K562 (cell line): ENCODE measurements around the gene AIF1. TPM values are rescaled to one million over a fixed set of nuclear protein-coding genes. Genes with fewer than 3 reads are reported as not detected.

Source experiments
- C11orf30 ChIP-seq: fragments of 450-650 bp; IDR thresholded peaks from 2 replicates; pipeline ENCODE4 v1.6.1; 2016; ENCODE audit warnings: low read depth, mild to moderate bottlenecking
- CBX8 ChIP-seq: fragments of 200-600 bp; sonication (generic); IDR thresholded peaks from 2 replicates; pipeline ENCODE4 v1.6.1; 2012; ENCODE audit warnings: borderline replicate concordance, mixed run types, low read depth, mild to moderate bottlenecking, moderate library complexity, mixed read lengths, low read length, control low read depth, inconsistent platforms; ENCODE audit not compliant: poor library complexity, severe bottlenecking; ENCODE audit errors: extremely low read depth
- ELF4 ChIP-seq: fragments of 450-650 bp; formaldehyde crosslinking; IDR thresholded peaks from 2 replicates; pipeline ENCODE4 v1.4.0; 2022; ENCODE audit warnings: missing genetic modification characterization
- ILF3 ChIP-seq: fragments of 450-650 bp; IDR thresholded peaks from 2 replicates; pipeline ENCODE4 v1.6.1; 2018; ENCODE audit warnings: antibody characterized with exemption, mild to moderate bottlenecking, moderate library complexity, borderline replicate concordance
- NCOA6 ChIP-seq: fragments of 450-650 bp; IDR thresholded peaks from 2 replicates; pipeline ENCODE4 v1.6.1; 2017; ENCODE audit warnings: mild to moderate bottlenecking
- PML ChIP-seq: IDR thresholded peaks from 2 replicates; pipeline ENCODE4 v1.6.1; 2012; ENCODE audit warnings: low read length, inconsistent platforms
- SMAD3 ChIP-seq: fragments of 450-650 bp; formaldehyde crosslinking; conservative IDR thresholded peaks from 2 replicates; pipeline ENCODE4 v1.4.0; 2020; ENCODE audit warnings: mild to moderate bottlenecking
- ZC3H8 ChIP-seq: fragments of 450-650 bp; IDR thresholded peaks from 2 replicates; pipeline ENCODE4 v1.6.1; 2017
- ZFP1 ChIP-seq: fragments of 450-650 bp; formaldehyde crosslinking; IDR thresholded peaks from 2 replicates; pipeline ENCODE4 v1.4.0; 2020; ENCODE audit warnings: mild to moderate bottlenecking, mixed read lengths
- ZNF140 ChIP-seq: fragments of 250-450 bp; sonication (Bioruptor Pico); IDR thresholded peaks from 2 replicates; pipeline ENCODE4 v1.8.0; 2021; ENCODE audit warnings: moderate library complexity, mild to moderate bottlenecking, inconsistent platforms
- ZNF217 ChIP-seq: sonication (generic); formaldehyde crosslinking; IDR thresholded peaks from 2 replicates; pipeline ENCODE4 v1.8.0; 2022; ENCODE audit warnings: mild to moderate bottlenecking, missing genetic modification reagents
- ZNF444 ChIP-seq: fragments of 250-450 bp; sonication (Bioruptor Pico); IDR thresholded peaks from 2 replicates; pipeline ENCODE4 v1.4.0; 2020; ENCODE audit warnings: mild to moderate bottlenecking, moderate library complexity
- ZNF551 ChIP-seq: fragments of 250-450 bp; sonication (Bioruptor Pico); IDR thresholded peaks from 2 replicates; pipeline ENCODE4 v1.5.0; 2021; ENCODE audit warnings: mild to moderate bottlenecking, moderate library complexity
- polyA plus RNA-seq, 8 experiments: library from polyadenylated mRNA; depleted of rRNA in 4 of 8; stranded (reverse) in 5 of 8; unstranded in 3 of 8; fragments of >200 nt; fragmentation: Nextera tagmentation in 2 of 8; fragmentation: Illumina TruSeq in 1 of 8; extraction: Ambion mirVana in 2 of 8; extraction: Trizol in 1 of 8; gene quantifications; 2 replicates each; pipeline versions ENCODE4 v1.2.1 to v1.2.3, GENCODE V29; 2011 to 2014; ENCODE audit warnings: inconsistent platforms in 1 of 8, missing spikeins in 1 of 8
- total RNA-seq, 7 experiments: library from RNA; depleted of rRNA in 6 of 7; stranded (reverse); fragments of >200 nt in 6 of 7; fragmentation: Illumina TruSeq in 2 of 7; extraction: Trizol in 2 of 7; gene quantifications; 2 replicates each; pipeline versions ENCODE4 v1.2.1 to v1.2.3, GENCODE V29; 2011 to 2021; ENCODE audit warnings: low replicate concordance in 1 of 7
- TF ChIP-seq, protein P1 (sequence below), 2 experiments: fragments of 450-650 bp; IDR thresholded peaks; 2 replicates each; pipeline ENCODE4 v1.6.1; 2018; ENCODE audit warnings: mild to moderate bottlenecking in 2 of 2, low read depth in 1 of 2; ENCODE audit not compliant: partially characterized antibody in 2 of 2
- TF ChIP-seq, protein P2 (sequence below): fragments of 450-650 bp; IDR thresholded peaks from 2 replicates; pipeline ENCODE4 v1.6.1; 2016; ENCODE audit warnings: mild to moderate bottlenecking
- TF ChIP-seq, protein P3 (sequence below), 2 experiments: fragments of 450-650 bp in 1 of 2; IDR thresholded peaks; 2 replicates each; pipeline ENCODE4 v1.6.1; 2011 to 2017; ENCODE audit warnings: low read depth in 2 of 2, antibody characterized with exemption in 1 of 2, borderline replicate concordance in 1 of 2, low read length in 1 of 2, mild to moderate bottlenecking in 1 of 2, mixed read lengths in 1 of 2; ENCODE audit not compliant: control insufficient read depth in 1 of 2

Gene AIF1
- total and polyA plus RNA-seq, 9 of the 15 experiments (the other 6 are each of a cell fraction or from before 2014, with no cell fraction given), result 9.4 to 33.4 (median 19.4) TPM

- TF ChIP-seq, protein P1, sequence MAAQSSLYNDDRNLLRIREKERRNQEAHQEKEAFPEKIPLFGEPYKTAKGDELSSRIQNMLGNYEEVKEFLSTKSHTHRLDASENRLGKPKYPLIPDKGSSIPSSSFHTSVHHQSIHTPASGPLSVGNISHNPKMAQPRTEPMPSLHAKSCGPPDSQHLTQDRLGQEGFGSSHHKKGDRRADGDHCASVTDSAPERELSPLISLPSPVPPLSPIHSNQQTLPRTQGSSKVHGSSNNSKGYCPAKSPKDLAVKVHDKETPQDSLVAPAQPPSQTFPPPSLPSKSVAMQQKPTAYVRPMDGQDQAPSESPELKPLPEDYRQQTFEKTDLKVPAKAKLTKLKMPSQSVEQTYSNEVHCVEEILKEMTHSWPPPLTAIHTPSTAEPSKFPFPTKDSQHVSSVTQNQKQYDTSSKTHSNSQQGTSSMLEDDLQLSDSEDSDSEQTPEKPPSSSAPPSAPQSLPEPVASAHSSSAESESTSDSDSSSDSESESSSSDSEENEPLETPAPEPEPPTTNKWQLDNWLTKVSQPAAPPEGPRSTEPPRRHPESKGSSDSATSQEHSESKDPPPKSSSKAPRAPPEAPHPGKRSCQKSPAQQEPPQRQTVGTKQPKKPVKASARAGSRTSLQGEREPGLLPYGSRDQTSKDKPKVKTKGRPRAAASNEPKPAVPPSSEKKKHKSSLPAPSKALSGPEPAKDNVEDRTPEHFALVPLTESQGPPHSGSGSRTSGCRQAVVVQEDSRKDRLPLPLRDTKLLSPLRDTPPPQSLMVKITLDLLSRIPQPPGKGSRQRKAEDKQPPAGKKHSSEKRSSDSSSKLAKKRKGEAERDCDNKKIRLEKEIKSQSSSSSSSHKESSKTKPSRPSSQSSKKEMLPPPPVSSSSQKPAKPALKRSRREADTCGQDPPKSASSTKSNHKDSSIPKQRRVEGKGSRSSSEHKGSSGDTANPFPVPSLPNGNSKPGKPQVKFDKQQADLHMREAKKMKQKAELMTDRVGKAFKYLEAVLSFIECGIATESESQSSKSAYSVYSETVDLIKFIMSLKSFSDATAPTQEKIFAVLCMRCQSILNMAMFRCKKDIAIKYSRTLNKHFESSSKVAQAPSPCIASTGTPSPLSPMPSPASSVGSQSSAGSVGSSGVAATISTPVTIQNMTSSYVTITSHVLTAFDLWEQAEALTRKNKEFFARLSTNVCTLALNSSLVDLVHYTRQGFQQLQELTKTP (IDR thresholded peaks at IDR 0.05; ENCODE audit: low read depth in 1 of 2, partially characterized antibody in 2 of 2), result no peak
- TF ChIP-seq ZNF444, result no peak
- no peak for TF ChIP-seq C11orf30
- no peak for TF ChIP-seq PML
- no peak for TF ChIP-seq CBX8
- TF ChIP-seq ZNF217 (CRISPR knock-in tag), result no peak
- TF ChIP-seq ZC3H8, result no peak
- TF ChIP-seq ZFP1 (CRISPR knock-in tag), result no peak
- TF ChIP-seq, protein P2, sequence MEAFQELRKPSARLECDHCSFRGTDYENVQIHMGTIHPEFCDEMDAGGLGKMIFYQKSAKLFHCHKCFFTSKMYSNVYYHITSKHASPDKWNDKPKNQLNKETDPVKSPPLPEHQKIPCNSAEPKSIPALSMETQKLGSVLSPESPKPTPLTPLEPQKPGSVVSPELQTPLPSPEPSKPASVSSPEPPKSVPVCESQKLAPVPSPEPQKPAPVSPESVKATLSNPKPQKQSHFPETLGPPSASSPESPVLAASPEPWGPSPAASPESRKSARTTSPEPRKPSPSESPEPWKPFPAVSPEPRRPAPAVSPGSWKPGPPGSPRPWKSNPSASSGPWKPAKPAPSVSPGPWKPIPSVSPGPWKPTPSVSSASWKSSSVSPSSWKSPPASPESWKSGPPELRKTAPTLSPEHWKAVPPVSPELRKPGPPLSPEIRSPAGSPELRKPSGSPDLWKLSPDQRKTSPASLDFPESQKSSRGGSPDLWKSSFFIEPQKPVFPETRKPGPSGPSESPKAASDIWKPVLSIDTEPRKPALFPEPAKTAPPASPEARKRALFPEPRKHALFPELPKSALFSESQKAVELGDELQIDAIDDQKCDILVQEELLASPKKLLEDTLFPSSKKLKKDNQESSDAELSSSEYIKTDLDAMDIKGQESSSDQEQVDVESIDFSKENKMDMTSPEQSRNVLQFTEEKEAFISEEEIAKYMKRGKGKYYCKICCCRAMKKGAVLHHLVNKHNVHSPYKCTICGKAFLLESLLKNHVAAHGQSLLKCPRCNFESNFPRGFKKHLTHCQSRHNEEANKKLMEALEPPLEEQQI, result no peak
- TF ChIP-seq SMAD3 (CRISPR knock-in tag), result 0 out of 2 replicates have a peak, but pooled peaks have one; percentile 6
- TF ChIP-seq, protein P3, sequence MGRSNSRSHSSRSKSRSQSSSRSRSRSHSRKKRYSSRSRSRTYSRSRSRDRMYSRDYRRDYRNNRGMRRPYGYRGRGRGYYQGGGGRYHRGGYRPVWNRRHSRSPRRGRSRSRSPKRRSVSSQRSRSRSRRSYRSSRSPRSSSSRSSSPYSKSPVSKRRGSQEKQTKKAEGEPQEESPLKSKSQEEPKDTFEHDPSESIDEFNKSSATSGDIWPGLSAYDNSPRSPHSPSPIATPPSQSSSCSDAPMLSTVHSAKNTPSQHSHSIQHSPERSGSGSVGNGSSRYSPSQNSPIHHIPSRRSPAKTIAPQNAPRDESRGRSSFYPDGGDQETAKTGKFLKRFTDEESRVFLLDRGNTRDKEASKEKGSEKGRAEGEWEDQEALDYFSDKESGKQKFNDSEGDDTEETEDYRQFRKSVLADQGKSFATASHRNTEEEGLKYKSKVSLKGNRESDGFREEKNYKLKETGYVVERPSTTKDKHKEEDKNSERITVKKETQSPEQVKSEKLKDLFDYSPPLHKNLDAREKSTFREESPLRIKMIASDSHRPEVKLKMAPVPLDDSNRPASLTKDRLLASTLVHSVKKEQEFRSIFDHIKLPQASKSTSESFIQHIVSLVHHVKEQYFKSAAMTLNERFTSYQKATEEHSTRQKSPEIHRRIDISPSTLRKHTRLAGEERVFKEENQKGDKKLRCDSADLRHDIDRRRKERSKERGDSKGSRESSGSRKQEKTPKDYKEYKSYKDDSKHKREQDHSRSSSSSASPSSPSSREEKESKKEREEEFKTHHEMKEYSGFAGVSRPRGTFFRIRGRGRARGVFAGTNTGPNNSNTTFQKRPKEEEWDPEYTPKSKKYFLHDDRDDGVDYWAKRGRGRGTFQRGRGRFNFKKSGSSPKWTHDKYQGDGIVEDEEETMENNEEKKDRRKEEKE (IDR thresholded peaks at IDR 0.05; ENCODE audit: borderline replicate concordance in 1 of 2, control insufficient read depth in 1 of 2, low read depth in 2 of 2, low read length in 1 of 2), result 0 out of 4 replicates have a peak, but pooled peaks of 1 of the 2 experiments have one; percentile 44
- no peak for TF ChIP-seq ILF3
- TF ChIP-seq ELF4 (CRISPR knock-in tag), result no peak
- no peak for TF ChIP-seq ZNF140 (CRISPR knock-in tag)
- TF ChIP-seq ZNF551, result no peak
- peak; percentile 39; the same call in 1 of the 2 replicates for TF ChIP-seq NCOA6
These were observed 34.1 kb upstream of the AIF1 start (continued) for GRCh38 chr6:31580807-31581433.
